OCI-LY1 (cell line): Measurements from ENCODE around the gene AADACL4.

Experiments
- EZH2 ChIP-seq: fragments of 200-600 bp; sonication (generic), shearing (Covaris generic); IDR thresholded peaks from 2 replicates; pipeline ENCODE4 v1.8.0; 2017; ENCODE audit warnings: borderline replicate concordance, mixed run types, mild to moderate bottlenecking, antibody characterized with exemption, low read length, moderate library complexity, mixed read lengths
- TF ChIP-seq, protein P1 (sequence below): fragments of 200-600 bp; sonication (generic), shearing (Covaris generic); IDR thresholded peaks from 2 replicates; pipeline ENCODE4 v1.5.1; 2017; ENCODE audit warnings: mild to moderate bottlenecking, antibody characterized with exemption, low read length, moderate library complexity, mixed read lengths

DNA sequence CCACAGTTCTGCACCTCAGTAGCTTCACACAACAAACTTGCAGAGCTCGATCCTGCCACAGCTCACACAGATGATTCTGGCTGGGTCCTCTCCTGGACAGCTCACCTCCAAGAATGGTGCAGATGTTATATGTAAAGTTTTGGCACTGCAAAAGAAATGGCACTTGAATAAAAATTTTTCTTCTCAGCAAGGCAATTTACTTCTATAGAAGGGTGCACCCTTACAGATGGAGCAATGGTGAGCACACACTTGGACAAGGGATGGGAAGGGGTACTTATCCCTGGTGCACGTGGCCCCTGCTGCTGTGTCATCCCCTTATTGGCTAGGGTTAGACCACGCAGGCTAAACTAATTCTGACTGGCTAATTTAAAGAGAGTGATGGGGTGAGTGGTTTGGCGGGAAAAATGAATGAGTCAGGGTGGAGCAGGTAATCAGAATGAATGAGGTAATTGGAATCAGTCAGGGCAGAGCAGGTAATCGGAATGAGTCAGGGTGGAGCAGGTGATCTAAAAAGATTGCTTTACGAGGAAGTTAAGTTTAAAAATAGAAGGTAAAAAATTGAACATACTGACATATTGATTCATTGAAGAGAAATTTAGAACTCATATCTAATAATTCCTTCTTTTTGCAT lies 60.1 kb downstream of the AADACL4 start:
- TF ChIP-seq, protein P1, sequence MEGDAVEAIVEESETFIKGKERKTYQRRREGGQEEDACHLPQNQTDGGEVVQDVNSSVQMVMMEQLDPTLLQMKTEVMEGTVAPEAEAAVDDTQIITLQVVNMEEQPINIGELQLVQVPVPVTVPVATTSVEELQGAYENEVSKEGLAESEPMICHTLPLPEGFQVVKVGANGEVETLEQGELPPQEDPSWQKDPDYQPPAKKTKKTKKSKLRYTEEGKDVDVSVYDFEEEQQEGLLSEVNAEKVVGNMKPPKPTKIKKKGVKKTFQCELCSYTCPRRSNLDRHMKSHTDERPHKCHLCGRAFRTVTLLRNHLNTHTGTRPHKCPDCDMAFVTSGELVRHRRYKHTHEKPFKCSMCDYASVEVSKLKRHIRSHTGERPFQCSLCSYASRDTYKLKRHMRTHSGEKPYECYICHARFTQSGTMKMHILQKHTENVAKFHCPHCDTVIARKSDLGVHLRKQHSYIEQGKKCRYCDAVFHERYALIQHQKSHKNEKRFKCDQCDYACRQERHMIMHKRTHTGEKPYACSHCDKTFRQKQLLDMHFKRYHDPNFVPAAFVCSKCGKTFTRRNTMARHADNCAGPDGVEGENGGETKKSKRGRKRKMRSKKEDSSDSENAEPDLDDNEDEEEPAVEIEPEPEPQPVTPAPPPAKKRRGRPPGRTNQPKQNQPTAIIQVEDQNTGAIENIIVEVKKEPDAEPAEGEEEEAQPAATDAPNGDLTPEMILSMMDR: no peak
- no peak for TF ChIP-seq EZH2
